GM12878 (cell line): ENCODE data around the gene PPL.

ENCODE experiments used
- ATF7 ChIP-seq: fragments of 450-650 bp; IDR thresholded peaks from 2 replicates; pipeline ENCODE4 v1.6.1; 2016; ENCODE audit warnings: low read depth, mild to moderate bottlenecking
- FOXK2 ChIP-seq: fragments of 450-650 bp; IDR thresholded peaks from 2 replicates; pipeline ENCODE4 v1.6.1; 2017; ENCODE audit warnings: mild to moderate bottlenecking, moderate library complexity
- FOXM1 ChIP-seq: IDR thresholded peaks from 2 replicates; pipeline ENCODE4 v1.6.1; 2012; ENCODE audit warnings: low read depth, mild to moderate bottlenecking, inconsistent platforms, low read length, moderate library complexity
- GABPA ChIP-seq: IDR thresholded peaks from 2 replicates; pipeline ENCODE4 v1.6.1; 2014; ENCODE audit warnings: antibody characterized with exemption, low read depth, mild to moderate bottlenecking, inconsistent platforms
- HDGF ChIP-seq: fragments of 450-650 bp; IDR thresholded peaks from 2 replicates; pipeline ENCODE4 v1.6.1; 2016; ENCODE audit warnings: antibody characterized with exemption
- MTA2 ChIP-seq: fragments of 450-650 bp; IDR thresholded peaks from 2 replicates; pipeline ENCODE4 v1.6.1; 2016; ENCODE audit warnings: low read depth, mild to moderate bottlenecking, moderate library complexity
- MYC ChIP-seq: IDR thresholded peaks from 2 replicates; pipeline ENCODE4 v1.6.1; 2011; ENCODE audit warnings: mild to moderate bottlenecking, low read length, moderate library complexity, inconsistent platforms; ENCODE audit not compliant: insufficient read depth, insufficient replicate concordance, insufficient read length, severe bottlenecking
- POLR2AphosphoS5 ChIP-seq: IDR thresholded peaks from 2 replicates; pipeline ENCODE4 v1.6.1; 2011; ENCODE audit warnings: mild to moderate bottlenecking, low read length, inconsistent platforms
- SMARCA5 ChIP-seq: fragments of 450-650 bp; IDR thresholded peaks from 2 replicates; pipeline ENCODE4 v1.6.1; 2017; ENCODE audit warnings: mild to moderate bottlenecking
- SP1 ChIP-seq: IDR thresholded peaks from one replicate; pipeline ENCODE4 v1.6.1; 2011; ENCODE audit warnings: low read depth, low read length
- USF2 ChIP-seq: IDR thresholded peaks from 2 replicates; pipeline ENCODE4 v1.6.1; 2011; ENCODE audit warnings: low read depth, low read length, improper control_type of control experiment, borderline replicate concordance
- YY1 ChIP-seq: IDR thresholded peaks from 2 replicates; pipeline ENCODE4 v1.6.1; 2011; ENCODE audit warnings: low read depth, mild to moderate bottlenecking, low read length
- TF ChIP-seq, protein P1 (sequence below): IDR thresholded peaks from 2 replicates; pipeline ENCODE4 v1.6.1; 2012; ENCODE audit warnings: low read length, inconsistent platforms
- TF ChIP-seq, protein P2 (sequence below): fragments of 450-650 bp; formaldehyde crosslinking; IDR thresholded peaks from 2 replicates; pipeline ENCODE4 v1.5.0; 2022; ENCODE audit warnings: mild to moderate bottlenecking, missing genetic modification characterization

GRCh38 chr16:4894276-4895150 lies 42.4 kb downstream of the PPL start:
- no peak for TF ChIP-seq POLR2AphosphoS5
- no peak for TF ChIP-seq FOXM1
- no peak for TF ChIP-seq HDGF
- no peak for TF ChIP-seq MYC
- TF ChIP-seq USF2: no peak
- no peak for TF ChIP-seq SP1
- TF ChIP-seq, protein P1, sequence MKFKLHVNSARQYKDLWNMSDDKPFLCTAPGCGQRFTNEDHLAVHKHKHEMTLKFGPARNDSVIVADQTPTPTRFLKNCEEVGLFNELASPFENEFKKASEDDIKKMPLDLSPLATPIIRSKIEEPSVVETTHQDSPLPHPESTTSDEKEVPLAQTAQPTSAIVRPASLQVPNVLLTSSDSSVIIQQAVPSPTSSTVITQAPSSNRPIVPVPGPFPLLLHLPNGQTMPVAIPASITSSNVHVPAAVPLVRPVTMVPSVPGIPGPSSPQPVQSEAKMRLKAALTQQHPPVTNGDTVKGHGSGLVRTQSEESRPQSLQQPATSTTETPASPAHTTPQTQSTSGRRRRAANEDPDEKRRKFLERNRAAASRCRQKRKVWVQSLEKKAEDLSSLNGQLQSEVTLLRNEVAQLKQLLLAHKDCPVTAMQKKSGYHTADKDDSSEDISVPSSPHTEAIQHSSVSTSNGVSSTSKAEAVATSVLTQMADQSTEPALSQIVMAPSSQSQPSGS: no peak
- TF ChIP-seq SMARCA5: no peak
- no peak for TF ChIP-seq YY1
- TF ChIP-seq, protein P2, sequence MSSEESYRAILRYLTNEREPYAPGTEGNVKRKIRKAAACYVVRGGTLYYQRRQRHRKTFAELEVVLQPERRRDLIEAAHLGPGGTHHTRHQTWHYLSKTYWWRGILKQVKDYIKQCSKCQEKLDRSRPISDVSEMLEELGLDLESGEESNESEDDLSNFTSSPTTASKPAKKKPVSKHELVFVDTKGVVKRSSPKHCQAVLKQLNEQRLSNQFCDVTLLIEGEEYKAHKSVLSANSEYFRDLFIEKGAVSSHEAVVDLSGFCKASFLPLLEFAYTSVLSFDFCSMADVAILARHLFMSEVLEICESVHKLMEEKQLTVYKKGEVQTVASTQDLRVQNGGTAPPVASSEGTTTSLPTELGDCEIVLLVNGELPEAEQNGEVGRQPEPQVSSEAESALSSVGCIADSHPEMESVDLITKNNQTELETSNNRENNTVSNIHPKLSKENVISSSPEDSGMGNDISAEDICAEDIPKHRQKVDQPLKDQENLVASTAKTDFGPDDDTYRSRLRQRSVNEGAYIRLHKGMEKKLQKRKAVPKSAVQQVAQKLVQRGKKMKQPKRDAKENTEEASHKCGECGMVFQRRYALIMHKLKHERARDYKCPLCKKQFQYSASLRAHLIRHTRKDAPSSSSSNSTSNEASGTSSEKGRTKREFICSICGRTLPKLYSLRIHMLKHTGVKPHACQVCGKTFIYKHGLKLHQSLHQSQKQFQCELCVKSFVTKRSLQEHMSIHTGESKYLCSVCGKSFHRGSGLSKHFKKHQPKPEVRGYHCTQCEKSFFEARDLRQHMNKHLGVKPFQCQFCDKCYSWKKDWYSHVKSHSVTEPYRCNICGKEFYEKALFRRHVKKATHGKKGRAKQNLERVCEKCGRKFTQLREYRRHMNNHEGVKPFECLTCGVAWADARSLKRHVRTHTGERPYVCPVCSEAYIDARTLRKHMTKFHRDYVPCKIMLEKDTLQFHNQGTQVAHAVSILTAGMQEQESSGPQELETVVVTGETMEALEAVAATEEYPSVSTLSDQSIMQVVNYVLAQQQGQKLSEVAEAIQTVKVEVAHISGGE (CRISPR knock-in tag): no peak
- TF ChIP-seq ATF7: no peak
- TF ChIP-seq MTA2: no peak
- no peak for TF ChIP-seq FOXK2
- no peak for TF ChIP-seq GABPA
